Esophagus squamous epithelium (tissue), 5 donors: ENCODE data around the gene KRTAP10-4. TPM values are rescaled to one million over a fixed set of nuclear protein-coding genes. Genes with fewer than 3 reads are reported as not detected.
"Not testable (repeated sequence)": the region's sequence is repeated elsewhere in the genome, so short reads cannot be mapped to it uniquely, and the experiment has no call there.

Experiments
- DNase-seq: peaks from one replicate; lab custom pipeline; 2025; lab: John Stamatoyannopoulos, UW
- H3K27ac ChIP-seq, 4 donors: fragments of 200-600 bp; sonication (generic); one replicate each; pipeline ENCODE4 v1.5.1; 2016 to 2019; ENCODE audit warnings: mild to moderate bottlenecking in 1 of 4
- H3K27me3 ChIP-seq, 4 donors: fragments of 200-600 bp; sonication (generic); 1 replicate in 3 of 4; 2 replicates in 1 of 4; pipeline versions ENCODE4 v1.5.1 to v1.6.0; 2017 to 2021; ENCODE audit warnings: antibody characterized with exemption in 1 of 4
- H3K36me3 ChIP-seq, 3 donors: fragments of 200-600 bp; sonication (generic); one replicate each; pipeline ENCODE4 v1.5.1; 2016 to 2019
- H3K4me1 ChIP-seq, 3 donors: fragments of 200-600 bp; sonication (generic); one replicate each; pipeline ENCODE4 v1.5.1; 2017 to 2019
- H3K4me3 ChIP-seq, 4 donors: fragments of 200-600 bp; sonication (generic); 1 replicate in 3 of 4; 2 replicates in 1 of 4; pipeline ENCODE4 v1.5.1; 2016 to 2019; ENCODE audit warnings: mild to moderate bottlenecking in 2 of 4, moderate library complexity in 1 of 4
- H3K9me3 ChIP-seq, 3 donors: fragments of 200-600 bp; sonication (generic); one replicate each; pipeline ENCODE4 v1.5.1; 2016 to 2019
- CTCF ChIP-seq, 6 experiments: fragments of 450-650 bp in 4 of 6; fragments of 200-600 bp in 2 of 6; sonication (generic) in 2 of 6; IDR thresholded peaks; one replicate each; pipeline ENCODE4 v1.5.1; 2016 to 2019; ENCODE audit warnings: antibody characterized with exemption in 6 of 6, mild to moderate bottlenecking in 4 of 6, moderate library complexity in 4 of 6
- POLR2A ChIP-seq, 4 donors: fragments of 450-650 bp; IDR thresholded peaks; one replicate each; pipeline ENCODE4 v1.6.1; 2017; ENCODE audit warnings: antibody characterized with exemption in 4 of 4, mild to moderate bottlenecking in 4 of 4, moderate library complexity in 3 of 4
- WGBS, 2 donors: methylation state at CpG; one replicate each; pipeline ENCODE4 v1.1.5; 2018; 5-methylcytosine and 5-hydroxymethylcytosine counted together
- intact Hi-C: fragments of 100-400 bp; cut with DNase I; formaldehyde crosslinking; loops from one replicate; pipeline ENCODE4 v1.15.0; 2022
- total RNA-seq, 4 donors: library from RNA; depleted of rRNA; stranded (reverse); fragments of >200 nt; gene quantifications; one replicate each; pipeline ENCODE4 v1.1.0, GENCODE V29; 2016
- donor health status: DM: yes; HTN: yes; CAD: no.

Gene KRTAP10-4, protein sequence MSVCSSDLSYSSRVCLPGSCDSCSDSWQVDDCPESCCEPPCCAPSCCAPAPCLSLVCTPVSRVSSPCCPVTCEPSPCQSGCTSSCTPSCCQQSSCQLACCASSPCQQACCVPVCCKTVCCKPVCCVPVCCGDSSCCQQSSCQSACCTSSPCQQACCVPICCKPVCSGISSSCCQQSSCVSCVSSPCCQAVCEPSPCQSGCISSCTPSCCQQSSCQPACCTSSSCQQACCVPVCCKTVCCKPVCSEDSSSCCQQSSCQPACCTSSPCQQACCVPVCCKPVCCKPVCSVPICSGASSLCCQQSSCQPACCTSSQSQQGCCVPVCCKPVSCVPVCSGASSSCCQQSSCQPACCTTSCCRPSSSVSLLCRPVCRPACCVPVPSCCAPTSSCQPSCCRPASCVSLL
- not detected for total RNA-seq

DNA sequence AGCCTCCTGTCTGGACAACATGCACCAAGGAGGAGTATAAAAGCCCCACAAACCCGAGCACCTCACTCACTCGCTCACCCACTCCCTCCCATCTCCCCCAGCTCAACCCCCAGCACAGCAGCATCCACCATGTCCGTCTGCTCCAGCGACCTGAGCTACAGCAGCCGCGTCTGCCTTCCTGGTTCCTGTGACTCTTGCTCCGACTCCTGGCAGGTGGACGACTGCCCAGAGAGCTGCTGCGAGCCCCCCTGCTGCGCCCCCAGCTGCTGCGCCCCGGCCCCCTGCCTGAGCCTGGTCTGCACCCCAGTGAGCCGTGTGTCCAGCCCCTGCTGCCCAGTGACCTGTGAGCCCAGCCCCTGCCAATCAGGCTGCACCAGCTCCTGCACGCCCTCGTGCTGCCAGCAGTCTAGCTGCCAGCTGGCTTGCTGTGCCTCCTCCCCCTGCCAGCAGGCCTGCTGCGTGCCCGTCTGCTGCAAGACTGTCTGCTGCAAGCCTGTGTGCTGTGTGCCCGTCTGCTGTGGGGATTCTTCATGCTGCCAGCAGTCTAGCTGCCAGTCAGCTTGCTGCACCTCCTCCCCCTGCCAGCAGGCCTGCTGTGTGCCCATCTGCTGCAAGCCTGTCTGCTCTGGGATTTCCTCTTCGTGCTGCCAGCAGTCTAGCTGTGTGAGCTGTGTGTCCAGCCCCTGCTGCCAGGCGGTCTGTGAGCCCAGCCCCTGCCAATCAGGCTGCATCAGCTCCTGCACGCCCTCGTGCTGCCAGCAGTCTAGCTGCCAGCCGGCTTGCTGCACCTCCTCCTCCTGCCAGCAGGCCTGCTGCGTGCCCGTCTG lies at the start of gene KRTAP10-4:
KRTAP10-4 (plus strand) TSS at position 100 of the 827 bp plus-strand sequence; CDS start at position 130, 30 bp downstream.
- H3K27ac ChIP-seq, DNase-seq, H3K4me3 ChIP-seq, intact Hi-C loops, H3K36me3 ChIP-seq: not testable (repeated sequence)
- peaks cover 0 to 42% (median 0%) of the 10 kb centered on the region in 4 donors for H3K27me3 ChIP-seq
- 32 to 51% methylated on average over 8 to 9 of the region's 25 CpGs for WGBS, 2 donors
- H3K9me3 ChIP-seq, result peaks cover 0 to 14% (median 14%) of the 10 kb centered on the region in 3 donors
- H3K4me1 ChIP-seq, result peaks cover 0 to 14% (median 0%) of the 10 kb centered on the region in 3 donors

DNA sequence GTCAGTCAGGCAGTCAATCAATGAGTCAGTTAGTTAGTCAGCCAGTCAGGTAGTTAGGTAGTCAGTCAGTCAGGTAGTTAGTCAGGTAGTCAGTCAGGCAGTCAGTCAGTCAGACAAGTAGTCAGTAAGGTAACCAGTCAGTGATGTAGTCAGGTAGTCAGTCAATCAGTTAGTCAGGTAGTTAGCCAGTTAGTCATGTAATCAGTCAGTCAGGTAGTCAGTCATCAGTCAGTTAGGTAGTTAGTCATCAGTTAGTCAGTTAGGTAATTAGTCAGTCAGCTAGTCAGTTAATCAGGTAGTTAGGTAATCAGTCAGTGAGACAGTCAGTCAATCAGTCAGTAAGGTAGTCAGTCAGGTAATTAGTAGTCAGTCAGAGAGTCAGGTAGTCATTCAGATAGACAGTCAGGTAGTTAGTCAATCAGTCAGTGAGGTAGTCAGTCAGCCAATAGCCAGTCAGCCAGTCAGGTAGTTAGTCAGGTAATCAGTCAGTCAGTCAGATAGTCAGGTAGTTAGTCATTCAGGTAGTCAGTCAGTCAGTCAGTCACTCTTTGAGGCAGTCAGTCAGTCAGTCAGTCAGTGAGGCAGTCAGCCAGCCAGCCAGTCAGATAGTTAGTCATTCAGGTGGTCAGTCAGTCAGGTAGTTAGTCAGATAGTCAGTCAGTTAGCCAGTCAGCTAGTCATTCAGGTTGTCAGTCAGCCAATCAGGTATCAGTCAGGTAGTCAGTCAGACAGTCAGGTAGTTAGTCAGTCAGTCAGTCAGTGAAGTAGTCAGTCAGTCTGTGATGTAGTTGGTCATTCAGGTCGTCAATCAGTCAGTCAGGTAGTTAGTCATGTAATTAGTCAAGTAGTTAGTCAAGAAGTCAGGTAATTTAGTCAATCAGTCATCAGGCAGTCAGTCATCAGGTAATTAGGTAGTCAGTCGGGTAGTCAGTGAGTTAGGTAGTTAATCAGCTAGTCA lies 48.8 kb upstream of the KRTAP10-4 start:
- Histone ChIP-seq H3K4me1 (no peaks in the 10 kb centered on the region), H3K4me3 (no peak overlapping the region), H3K27me3 (peaks cover 0 to 24% (median 0%) of the 10 kb centered on the region in 4 donors), H3K27ac (no peak overlapping the region), H3K9me3 (no peaks in the 10 kb centered on the region), H3K36me3 (no peaks in the 10 kb centered on the region)
- intact Hi-C loops, result no loop called here
- 66 to 88% methylated on average over 2 of the region's 2 CpGs for WGBS, 2 donors
- DNase-seq, result no peak
- no peak for TF ChIP-seq CTCF (IDR thresholded peaks at IDR 0.05)
- no peak for TF ChIP-seq POLR2A (IDR thresholded peaks at IDR 0.05)

- intact Hi-C loops, result no loop called here
- Histone ChIP-seq H3K36me3 (no peaks in the 10 kb centered on the region), H3K4me3 (no peak overlapping the region), H3K27ac (no peak overlapping the region), H3K4me1 (no peaks in the 10 kb centered on the region), H3K9me3 (no peaks in the 10 kb centered on the region), H3K27me3 (peaks cover 0 to 19% (median 0%) of the 10 kb centered on the region in 4 donors)
- DNase-seq, result no peak
- TF ChIP-seq CTCF (IDR thresholded peaks at IDR 0.05) (no peak), POLR2A (IDR thresholded peaks at IDR 0.05) (no peak)
- 89 to 90% methylated on average over 5 to 10 of the region's 20 CpGs for WGBS, 2 donors
Measured at GRCh38 chr21:44525391-44526095, 48.0 kb upstream of the KRTAP10-4 start.

DNA sequence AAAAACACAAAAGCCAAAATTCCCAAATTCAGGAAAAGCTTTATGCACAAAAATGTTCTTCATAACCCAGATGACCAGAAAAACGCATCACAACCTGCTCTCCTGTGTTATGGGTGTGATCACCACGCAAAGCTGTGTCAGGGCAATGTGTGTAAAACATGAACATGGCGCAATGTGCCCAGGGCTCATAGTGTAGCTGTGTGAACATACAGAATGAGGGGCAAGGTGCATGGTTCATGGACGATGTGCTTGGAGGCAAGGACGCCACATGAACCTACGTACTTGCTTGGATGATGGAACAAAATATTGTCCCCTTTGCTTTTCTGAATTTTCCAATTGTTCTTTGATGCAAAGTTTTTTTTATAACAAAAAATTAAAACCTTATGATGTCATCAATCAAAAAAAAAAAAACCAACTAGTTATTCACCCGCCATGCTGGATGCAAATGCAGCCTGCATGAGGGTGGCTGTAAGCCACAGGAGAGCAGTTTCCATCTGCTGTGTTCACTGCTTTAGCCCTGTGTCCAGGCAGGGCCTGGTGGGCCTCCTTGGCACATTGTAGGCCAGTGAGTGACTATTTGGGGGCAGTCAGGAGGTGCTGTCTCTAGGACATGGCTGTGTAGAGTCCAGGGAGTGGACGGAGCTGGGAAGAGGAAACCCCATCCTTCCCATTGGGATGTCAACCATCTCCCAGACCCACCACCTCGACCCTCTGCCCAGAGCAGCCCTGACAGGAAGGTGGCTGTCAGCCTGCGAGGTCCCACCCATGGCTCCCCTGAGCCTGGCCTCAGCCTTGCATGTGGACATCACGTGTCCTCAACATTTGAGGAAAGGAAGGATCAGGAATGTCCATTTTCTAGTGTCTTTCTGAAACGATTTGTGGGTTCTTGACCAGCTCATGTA lies 47.2 kb upstream of the KRTAP10-4 start:
- Histone ChIP-seq H3K4me1 (no peaks in the 10 kb centered on the region), H3K9me3 (no peaks in the 10 kb centered on the region), H3K36me3 (no peaks in the 10 kb centered on the region), H3K4me3 (no peak overlapping the region), H3K27me3 (peaks cover 0 to 19% (median 0%) of the 10 kb centered on the region in 4 donors), H3K27ac (no peak overlapping the region)
- intact Hi-C loops, result no loop called here
- no peak for TF ChIP-seq CTCF (IDR thresholded peaks at IDR 0.05)
- TF ChIP-seq POLR2A (IDR thresholded peaks at IDR 0.05), result no peak
- no peak for DNase-seq
- WGBS, 2 donors, result 82 to 86% methylated on average over 9 of the region's 12 CpGs
